ENCODE measurements around the gene TRPC4AP. TPM values are rescaled to one million over a fixed set of nuclear protein-coding genes. Genes with fewer than 3 reads are reported as not detected.

Gene TRPC4AP
- total and polyA plus RNA-seq, 9 donors: 30.5 to 51.8 (median 40.7) TPM

GRCh38 chr20:34978092-34978744, 114.4 kb downstream of the TRPC4AP start:
- no peak overlapping the region for H3K4me3 ChIP-seq
- no peak for DNase-seq
- H3K9me3 ChIP-seq: no peaks in the 10 kb centered on the region
- H3K4me1 ChIP-seq (ENCODE audit: insufficient read depth): no peaks in the 10 kb centered on the region
- no peaks in the 10 kb centered on the region for H3K36me3 ChIP-seq
- intact Hi-C loops (cut with DNase I): no loop called here
- TF ChIP-seq CTCF (IDR thresholded peaks at IDR 0.05) (no peak), EP300 (IDR thresholded peaks at IDR 0.05) (no peak), POLR2A (IDR thresholded peaks at IDR 0.05) (no peak)
- no peak overlapping the region for H3K27ac ChIP-seq
- WGBS, 3 donors: 69 to 80% (median 74%) methylated on average over 10 of the region's 10 CpGs
- no peaks in the 10 kb centered on the region for H3K27me3 ChIP-seq

GRCh38 chr20:34977365-34978091, 115.1 kb downstream of the TRPC4AP start:
- Histone ChIP-seq H3K36me3 (no peaks in the 10 kb centered on the region), H3K9me3 (no peaks in the 10 kb centered on the region), H3K4me3 (no peak overlapping the region), H3K27me3 (no peaks in the 10 kb centered on the region), H3K4me1 (ENCODE audit: insufficient read depth) (no peaks in the 10 kb centered on the region), H3K27ac (no peak overlapping the region)
- no peak for DNase-seq
- TF ChIP-seq EP300 (IDR thresholded peaks at IDR 0.05) (no peak), POLR2A (IDR thresholded peaks at IDR 0.05) (no peak), CTCF (IDR thresholded peaks at IDR 0.05) (no peak)
- intact Hi-C loops (cut with DNase I): no loop called here
- WGBS, 3 donors: 47 to 53% (median 52%) methylated on average over 17 of the region's 17 CpGs

GRCh38 chr20:34976286-34976685, 116.3 kb downstream of the TRPC4AP start:
- Histone ChIP-seq H3K27ac (no peak overlapping the region), H3K27me3 (no peaks in the 10 kb centered on the region), H3K9me3 (no peaks in the 10 kb centered on the region), H3K4me3 (no peak overlapping the region), H3K36me3 (no peaks in the 10 kb centered on the region), H3K4me1 (ENCODE audit: insufficient read depth) (no peaks in the 10 kb centered on the region)
- WGBS, 3 donors: 82 to 85% (median 83%) methylated on average over 12 of the region's 12 CpGs
- intact Hi-C loops (cut with DNase I): no loop called here
- no peak for TF ChIP-seq POLR2A (IDR thresholded peaks at IDR 0.05)
- TF ChIP-seq EP300 (IDR thresholded peaks at IDR 0.05): no peak
- no peak for TF ChIP-seq CTCF (IDR thresholded peaks at IDR 0.05)
- DNase-seq: no peak

GRCh38 chr20:34974246-34974645, 118.4 kb downstream of the TRPC4AP start:
- H3K27ac ChIP-seq: no peak overlapping the region
- no peaks in the 10 kb centered on the region for H3K4me1 ChIP-seq (ENCODE audit: insufficient read depth)
- H3K27me3 ChIP-seq: no peaks in the 10 kb centered on the region
- TF ChIP-seq POLR2A (IDR thresholded peaks at IDR 0.05) (no peak), EP300 (IDR thresholded peaks at IDR 0.05) (no peak), CTCF (IDR thresholded peaks at IDR 0.05) (no peak)
- no peaks in the 10 kb centered on the region for H3K9me3 ChIP-seq
- DNase-seq: no peak
- intact Hi-C loops (cut with DNase I): no loop called here
- no peak overlapping the region for H3K4me3 ChIP-seq
- WGBS, 3 donors: 76 to 83% (median 79%) methylated on average over 4 of the region's 4 CpGs
- H3K36me3 ChIP-seq: no peaks in the 10 kb centered on the region
